ENCODE data around the gene TAF4B.

GRCh38 chr18:26383454-26384270, 157.4 kb downstream of the TAF4B start:
- TF ChIP-seq EZH2 (IDR thresholded peaks at IDR 0.05; ENCODE audit: borderline replicate concordance, control insufficient read depth, low read depth, low read length) (no peak), CTCF (IDR thresholded peaks at IDR 0.05 in 2 of 3, conservative IDR thresholded peaks at IDR 0.05 in 1 of 3; ENCODE audit: control insufficient read depth in 2 of 3, extremely low read depth in 1 of 3, insufficient read depth in 1 of 3, low read depth in 3 of 3, low read length in 3 of 3) (peak; percentile 62 to 76 (median 62))

Measured in GM12878 (cell line).